Epithelial cell of esophagus (primary cell): Measurements from ENCODE around the gene DIAPH1.

Source experiments
- DNase-seq: peaks from one replicate; pipeline ENCODE4 v3.0.0; 2010; ENCODE audit warnings: low read depth
- H3K4me3 ChIP-seq: 2 replicates; pipeline ENCODE4 v1.5.1; 2011; ENCODE audit warnings: mild to moderate bottlenecking, low read length, control low read depth
- TF ChIP-seq, protein P1 (sequence below): IDR thresholded peaks from 2 replicates; pipeline ENCODE4 v1.5.1; 2011; ENCODE audit warnings: low read depth, mild to moderate bottlenecking, low read length, control low read depth, inconsistent platforms; ENCODE audit not compliant: insufficient read depth; ENCODE audit errors: missing control alignments

DIAPH1 gene

DNA sequence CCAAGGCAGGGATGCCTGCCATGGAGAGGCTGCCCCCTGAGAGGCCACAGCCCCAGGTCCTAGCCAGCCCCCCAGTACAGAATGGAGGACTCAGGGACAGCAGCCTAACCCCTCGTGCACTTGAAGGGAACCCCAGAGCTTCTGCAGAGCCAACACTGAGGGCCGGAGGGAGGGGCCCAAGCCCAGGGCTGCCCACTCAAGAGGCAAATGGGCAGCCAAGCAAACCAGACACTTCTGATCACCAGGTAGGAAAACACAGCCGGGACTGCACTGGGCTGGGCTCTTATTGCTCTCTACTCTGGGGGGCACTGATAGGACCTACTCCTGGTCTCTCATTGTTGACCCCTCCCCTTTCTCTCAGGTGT, 21.2 kb upstream of the DIAPH1 start:
- H3K4me3 ChIP-seq, result no peak overlapping the region
- TF ChIP-seq, protein P1, sequence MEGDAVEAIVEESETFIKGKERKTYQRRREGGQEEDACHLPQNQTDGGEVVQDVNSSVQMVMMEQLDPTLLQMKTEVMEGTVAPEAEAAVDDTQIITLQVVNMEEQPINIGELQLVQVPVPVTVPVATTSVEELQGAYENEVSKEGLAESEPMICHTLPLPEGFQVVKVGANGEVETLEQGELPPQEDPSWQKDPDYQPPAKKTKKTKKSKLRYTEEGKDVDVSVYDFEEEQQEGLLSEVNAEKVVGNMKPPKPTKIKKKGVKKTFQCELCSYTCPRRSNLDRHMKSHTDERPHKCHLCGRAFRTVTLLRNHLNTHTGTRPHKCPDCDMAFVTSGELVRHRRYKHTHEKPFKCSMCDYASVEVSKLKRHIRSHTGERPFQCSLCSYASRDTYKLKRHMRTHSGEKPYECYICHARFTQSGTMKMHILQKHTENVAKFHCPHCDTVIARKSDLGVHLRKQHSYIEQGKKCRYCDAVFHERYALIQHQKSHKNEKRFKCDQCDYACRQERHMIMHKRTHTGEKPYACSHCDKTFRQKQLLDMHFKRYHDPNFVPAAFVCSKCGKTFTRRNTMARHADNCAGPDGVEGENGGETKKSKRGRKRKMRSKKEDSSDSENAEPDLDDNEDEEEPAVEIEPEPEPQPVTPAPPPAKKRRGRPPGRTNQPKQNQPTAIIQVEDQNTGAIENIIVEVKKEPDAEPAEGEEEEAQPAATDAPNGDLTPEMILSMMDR, result no peak
- no peak for DNase-seq

GRCh38 chr5:141639357-141640050, 20.7 kb upstream of the DIAPH1 start:
- DNase-seq, result no peak
- no peak overlapping the region for H3K4me3 ChIP-seq
- TF ChIP-seq, protein P1, result no peak

GRCh38 chr5:141638771-141639170, 20.0 kb upstream of the DIAPH1 start:
- TF ChIP-seq, protein P1, result no peak
- no peak overlapping the region for H3K4me3 ChIP-seq
- DNase-seq, result no peak

DNA sequence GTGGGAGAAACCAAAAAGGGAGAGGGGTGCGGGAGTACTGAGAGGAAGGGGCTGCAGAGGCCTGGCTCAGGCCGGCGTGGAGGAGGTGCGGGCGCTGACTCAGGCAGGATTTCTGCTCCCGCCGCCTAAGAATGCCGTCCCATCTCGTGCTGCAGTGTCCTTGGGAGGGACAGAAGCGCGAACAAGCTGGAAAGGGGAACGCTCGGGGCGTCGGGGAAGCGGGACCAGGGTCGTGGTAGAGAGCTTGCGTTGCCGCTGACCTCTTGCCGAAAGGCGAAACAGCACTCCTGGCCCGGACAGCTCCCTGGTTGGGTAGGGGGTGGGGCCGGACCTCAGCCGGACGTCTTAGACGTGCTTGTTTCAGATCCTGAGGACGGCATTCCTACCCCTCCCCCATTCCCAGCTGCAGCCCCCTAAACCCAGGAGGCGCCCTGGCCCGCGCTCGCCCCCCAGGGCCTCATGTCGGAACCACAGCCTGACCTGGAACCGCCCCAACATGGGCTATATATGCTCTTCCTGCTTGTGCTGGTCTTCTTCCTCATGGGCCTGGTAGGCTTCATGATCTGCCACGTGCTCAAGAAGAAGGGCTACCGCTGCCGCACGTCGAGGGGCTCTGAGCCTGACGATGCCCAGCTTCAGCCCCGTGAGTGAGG, 19.1 kb upstream of the DIAPH1 start:
- DNase-seq, result peak; percentile 41
- H3K4me3 ChIP-seq, result peak overlapping the region; percentile 91
- TF ChIP-seq, protein P1, result peak; percentile 38

DNA sequence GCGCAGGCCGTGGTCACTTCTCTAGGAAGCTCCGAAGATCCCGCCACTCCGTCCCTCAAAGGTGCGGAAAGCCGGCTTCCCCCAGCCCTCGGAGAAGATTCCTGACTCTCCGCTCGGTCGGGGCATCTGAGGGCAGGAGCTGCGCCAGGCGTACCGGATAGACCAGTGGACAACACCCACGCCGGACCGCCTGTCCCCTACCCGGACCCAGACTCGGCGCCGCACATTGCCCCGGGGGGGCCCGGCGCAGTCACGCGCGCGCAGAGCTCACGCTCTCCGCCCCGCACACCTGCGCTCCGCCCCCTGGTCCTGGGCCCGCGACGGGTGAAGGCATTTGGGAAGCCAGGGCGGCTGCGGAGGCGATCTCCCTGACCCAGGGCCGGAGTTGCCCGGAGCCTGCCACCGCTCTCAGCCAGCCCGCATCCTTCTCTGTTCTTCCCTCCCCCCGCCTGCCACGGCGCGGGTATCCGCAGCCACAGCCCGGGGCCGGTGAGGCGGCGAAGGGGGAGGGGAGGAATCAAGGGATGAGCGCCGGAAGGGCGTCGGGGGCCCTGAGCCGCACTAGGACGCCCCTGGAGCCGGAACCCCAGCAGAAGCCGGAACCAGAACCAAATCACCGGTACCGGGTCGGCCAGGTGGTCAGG, 18.4 kb upstream of the DIAPH1 start:
- TF ChIP-seq, protein P1, result no peak
- DNase-seq, result peak; percentile 36
- H3K4me3 ChIP-seq, result peak overlapping the region; percentile 91

DNA sequence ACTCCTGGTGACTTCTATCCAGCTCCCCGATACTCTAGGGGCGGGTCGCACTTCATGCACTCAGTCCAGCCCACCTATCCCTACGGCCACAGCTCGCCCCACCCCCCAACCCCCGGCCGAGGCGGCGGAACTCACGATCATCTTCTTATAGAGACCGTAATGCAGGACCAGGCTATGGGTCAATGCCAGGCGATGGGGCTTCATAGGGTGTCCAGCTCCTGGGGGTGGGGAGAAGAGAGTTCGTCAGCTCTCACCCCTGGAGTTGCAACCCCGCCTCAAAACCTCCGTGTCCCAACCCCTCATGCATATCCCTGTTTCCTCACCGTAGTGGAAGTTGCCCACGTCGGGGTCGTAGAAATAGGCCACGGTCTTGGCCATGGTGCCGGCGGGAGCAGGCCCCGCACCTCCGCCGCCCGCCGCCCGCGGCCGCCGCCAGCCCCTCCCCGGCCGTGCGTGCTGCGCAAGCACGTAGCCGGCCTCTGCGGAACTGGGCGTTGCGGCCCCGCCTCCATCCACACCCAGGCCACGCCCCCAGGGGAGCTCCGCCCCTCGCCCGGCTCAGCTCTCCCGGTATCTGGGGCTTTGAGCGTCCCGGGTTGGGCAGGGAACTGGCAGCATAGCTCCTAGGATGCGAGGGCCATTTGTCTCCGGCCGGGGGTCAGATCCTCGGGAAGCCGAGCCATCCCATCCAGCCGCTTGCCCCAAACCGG, 17.8 kb upstream of the DIAPH1 start, which contains the start of the genes HDAC3 and RELL2:
Gene HDAC3, minus strand, starts transcription at position 437 of the 710 bp plus-strand sequence. Its CDS starts 59 bp downstream, at position 378.
Gene RELL2, plus strand, starts transcription at position 585 of the 710 bp plus-strand sequence. CDS start 1,229 bp downstream, outside the sequence.
- TF ChIP-seq, protein P1, result no peak
- H3K4me3 ChIP-seq, result peak within 1 kb of the TSS; percentile 91
- peak; percentile 95 for DNase-seq
